Activated naive CD4-positive, alpha-beta T cell treated with anti-CD3 and anti-CD28 coated beads, Interleukin-2, amount 10 ng/mL, durations not matched to agents 7 days and 5 days (primary cell): ENCODE results near the gene DENND1A.
A peak's percentile ranks its signal among the peaks of the same experiment; 100 is the strongest.
"Not testable (repeated sequence)": the region's sequence is repeated elsewhere in the genome, so short reads cannot be mapped to it uniquely, and the experiment has no call there.

ENCODE experiments used
- CTCF ChIA-PET: fragments of 350-600 bp; sonication (Branson Sonifier 250); formaldehyde crosslinking; loops from one replicate; lab custom pipeline; 2021; ENCODE audit warnings: antibody characterized with exemption; lab: Charles Lee
- DNase-seq: peaks from one replicate; pipeline ENCODE4 v3.0.0-alpha.2; 2020
- H3K27ac Mint-ChIP-seq: one replicate; pipeline ENCODE4 v1.8.0; 2021; ENCODE audit warnings: mild to moderate bottlenecking, moderate library complexity, mixed read lengths
- H3K27me3 Mint-ChIP-seq: one replicate; pipeline ENCODE4 v1.8.0; 2021; ENCODE audit warnings: mild to moderate bottlenecking, mixed read lengths
- H3K36me3 Mint-ChIP-seq: one replicate; pipeline ENCODE4 v1.8.0; 2021; ENCODE audit warnings: mixed read lengths
- H3K4me1 Mint-ChIP-seq: one replicate; pipeline ENCODE4 v1.8.0; 2021; ENCODE audit warnings: mixed read lengths
- H3K4me3 Mint-ChIP-seq: one replicate; pipeline ENCODE4 v1.8.0; 2021; ENCODE audit warnings: mild to moderate bottlenecking, moderate library complexity, mixed read lengths
- H3K9me3 Mint-ChIP-seq: one replicate; pipeline ENCODE4 v1.8.0; 2021; ENCODE audit warnings: mixed read lengths

Gene DENND1A

GRCh38 chr9:123843703-123844102, 86.2 kb downstream of the DENND1A start:
- H3K4me1 Mint-ChIP-seq, result peaks cover 5% of the 10 kb centered on the region
- CTCF ChIA-PET, result no interaction called here
- peaks cover 18% of the 10 kb centered on the region for H3K36me3 Mint-ChIP-seq
- no peak for DNase-seq
- H3K27ac Mint-ChIP-seq, result no peak overlapping the region
- no peaks in the 10 kb centered on the region for H3K27me3 Mint-ChIP-seq
- H3K4me3 Mint-ChIP-seq, result no peak overlapping the region
- peaks cover 27% of the 10 kb centered on the region for H3K9me3 Mint-ChIP-seq

- peaks cover 3% of the 10 kb centered on the region for H3K36me3 Mint-ChIP-seq
- CTCF ChIA-PET, result no interaction called here
- no peaks in the 10 kb centered on the region for H3K27me3 Mint-ChIP-seq
- peaks cover 11% of the 10 kb centered on the region for H3K9me3 Mint-ChIP-seq
- no peak overlapping the region for H3K27ac Mint-ChIP-seq
- H3K4me3 Mint-ChIP-seq, result no peak overlapping the region
- peaks cover 21% of the 10 kb centered on the region for H3K4me1 Mint-ChIP-seq
- DNase-seq, result no peak
Measured at GRCh38 chr9:123835821-123836220, 94.1 kb downstream of the DENND1A start.

GRCh38 chr9:123834889-123835562, 94.9 kb downstream of the DENND1A start:
- H3K4me3 Mint-ChIP-seq, result peak overlapping the region; percentile 7
- CTCF ChIA-PET, result interaction anchor here (0.7 kb wide), 1 partner anchor 10 kb away, joined by 4 read pairs; no protein-coding TSS in a partner anchor
- DNase-seq, result no peak
- H3K4me1 Mint-ChIP-seq, result peaks cover 21% of the 10 kb centered on the region
- H3K36me3 Mint-ChIP-seq, result peaks cover 3% of the 10 kb centered on the region
- H3K27me3 Mint-ChIP-seq, result no peaks in the 10 kb centered on the region
- no peak overlapping the region for H3K27ac Mint-ChIP-seq
- peaks cover 13% of the 10 kb centered on the region for H3K9me3 Mint-ChIP-seq

- Mint-ChIP-seq H3K4me1 (peaks cover 21% of the 10 kb centered on the region), H3K27me3 (no peaks in the 10 kb centered on the region), H3K36me3 (peaks cover 6% of the 10 kb centered on the region), H3K27ac (no peak overlapping the region), H3K9me3 (peaks cover 18% of the 10 kb centered on the region), H3K4me3 (no peak overlapping the region)
- CTCF ChIA-PET, result interaction anchor here (0.7 kb wide), 1 partner anchor 11 kb away, joined by 4 read pairs; no protein-coding TSS in a partner anchor
- no peak for DNase-seq
Measured at GRCh38 chr9:123834218-123834888, 95.6 kb downstream of the DENND1A start.

- H3K27me3 Mint-ChIP-seq, result no peaks in the 10 kb centered on the region
- H3K9me3 Mint-ChIP-seq, result peaks cover 30% of the 10 kb centered on the region
- no peak overlapping the region for H3K27ac Mint-ChIP-seq
- H3K4me1 Mint-ChIP-seq, result peaks cover 21% of the 10 kb centered on the region
- peaks cover 14% of the 10 kb centered on the region for H3K36me3 Mint-ChIP-seq
- no peak for DNase-seq
- H3K4me3 Mint-ChIP-seq, result no peak overlapping the region
- CTCF ChIA-PET, result no interaction called here
Measured at GRCh38 chr9:123832858-123833650, 96.9 kb downstream of the DENND1A start.

- DNase-seq, result no peak
- Mint-ChIP-seq H3K36me3 (peaks cover 17% of the 10 kb centered on the region), H3K27me3 (no peaks in the 10 kb centered on the region), H3K4me3 (no peak overlapping the region), H3K4me1 (peaks cover 21% of the 10 kb centered on the region), H3K27ac (no peak overlapping the region), H3K9me3 (peaks cover 37% of the 10 kb centered on the region)
- CTCF ChIA-PET, result no interaction called here
Measured at GRCh38 chr9:123832176-123832575, 97.8 kb downstream of the DENND1A start.

- Mint-ChIP-seq H3K36me3 (peaks cover 14% of the 10 kb centered on the region), H3K9me3 (peaks cover 33% of the 10 kb centered on the region), H3K27me3 (no peaks in the 10 kb centered on the region), H3K4me1 (no peaks in the 10 kb centered on the region), H3K4me3 (no peak overlapping the region), H3K27ac (no peak overlapping the region)
- CTCF ChIA-PET, result interaction anchor here (0.9 kb wide), 1 partner anchor 212 kb away, joined by 3 read pairs; no protein-coding TSS in a partner anchor
- no peak for DNase-seq
Measured at GRCh38 chr9:123828449-123828848, 101.5 kb downstream of the DENND1A start.

GRCh38 chr9:123825342-123826060, 104.4 kb downstream of the DENND1A start:
- CTCF ChIA-PET, result no interaction called here
- no peaks in the 10 kb centered on the region for H3K27me3 Mint-ChIP-seq
- no peaks in the 10 kb centered on the region for H3K4me1 Mint-ChIP-seq
- H3K27ac Mint-ChIP-seq, result no peak overlapping the region
- peaks cover 26% of the 10 kb centered on the region for H3K9me3 Mint-ChIP-seq
- H3K36me3 Mint-ChIP-seq, result peaks cover 14% of the 10 kb centered on the region
- no peak for DNase-seq
- no peak overlapping the region for H3K4me3 Mint-ChIP-seq

GRCh38 chr9:123823194-123823947, 106.6 kb downstream of the DENND1A start:
- no peak overlapping the region for H3K4me3 Mint-ChIP-seq
- no peak overlapping the region for H3K27ac Mint-ChIP-seq
- no peak for DNase-seq
- no peaks in the 10 kb centered on the region for H3K27me3 Mint-ChIP-seq
- peaks cover 6% of the 10 kb centered on the region for H3K36me3 Mint-ChIP-seq
- peaks cover 10% of the 10 kb centered on the region for H3K9me3 Mint-ChIP-seq
- no peaks in the 10 kb centered on the region for H3K4me1 Mint-ChIP-seq
- CTCF ChIA-PET, result no interaction called here

- Mint-ChIP-seq H3K27me3 (no peaks in the 10 kb centered on the region), H3K27ac (no peak overlapping the region), H3K36me3 (no peaks in the 10 kb centered on the region), H3K9me3 (no peaks in the 10 kb centered on the region), H3K4me3 (no peak overlapping the region), H3K4me1 (no peaks in the 10 kb centered on the region)
- CTCF ChIA-PET, result no interaction called here
- no peak for DNase-seq
Measured at GRCh38 chr9:123821619-123822018, 108.3 kb downstream of the DENND1A start.

GRCh38 chr9:123820139-123820538, 109.8 kb downstream of the DENND1A start:
- no peaks in the 10 kb centered on the region for H3K9me3 Mint-ChIP-seq
- no peak for DNase-seq
- H3K27ac Mint-ChIP-seq, result no peak overlapping the region
- CTCF ChIA-PET, result no interaction called here
- H3K4me3 Mint-ChIP-seq, result no peak overlapping the region
- no peaks in the 10 kb centered on the region for H3K36me3 Mint-ChIP-seq
- H3K4me1 Mint-ChIP-seq, result no peaks in the 10 kb centered on the region
- no peaks in the 10 kb centered on the region for H3K27me3 Mint-ChIP-seq

- CTCF ChIA-PET, result no interaction called here
- DNase-seq, result no peak
- H3K27ac Mint-ChIP-seq, result no peak overlapping the region
- H3K9me3 Mint-ChIP-seq, result no peaks in the 10 kb centered on the region
- no peak overlapping the region for H3K4me3 Mint-ChIP-seq
- no peaks in the 10 kb centered on the region for H3K36me3 Mint-ChIP-seq
- H3K4me1 Mint-ChIP-seq, result no peaks in the 10 kb centered on the region
- H3K27me3 Mint-ChIP-seq, result no peaks in the 10 kb centered on the region
Measured at GRCh38 chr9:123816817-123817472, 113.0 kb downstream of the DENND1A start.

- H3K27ac Mint-ChIP-seq, DNase-seq, H3K4me1 Mint-ChIP-seq, H3K27me3 Mint-ChIP-seq, H3K4me3 Mint-ChIP-seq, H3K9me3 Mint-ChIP-seq, H3K36me3 Mint-ChIP-seq, CTCF ChIA-PET: not testable (repeated sequence)
Measured at GRCh38 chr9:123815856-123816255, 114.1 kb downstream of the DENND1A start.
